Measurements from ENCODE around the gene LEFTY1.

- no peak for TF ChIP-seq CTCF (IDR thresholded peaks at IDR 0.05)
- TF ChIP-seq POLR2A (IDR thresholded peaks at IDR 0.05), result no peak
These were observed 36.4 kb downstream of the LEFTY1 start for GRCh38 chr1:225852413-225853124.

Data from right lobe of liver (tissue), 4 donors.